Measurements from ENCODE around the gene SEL1L3.

The SEL1L3 gene

DNA sequence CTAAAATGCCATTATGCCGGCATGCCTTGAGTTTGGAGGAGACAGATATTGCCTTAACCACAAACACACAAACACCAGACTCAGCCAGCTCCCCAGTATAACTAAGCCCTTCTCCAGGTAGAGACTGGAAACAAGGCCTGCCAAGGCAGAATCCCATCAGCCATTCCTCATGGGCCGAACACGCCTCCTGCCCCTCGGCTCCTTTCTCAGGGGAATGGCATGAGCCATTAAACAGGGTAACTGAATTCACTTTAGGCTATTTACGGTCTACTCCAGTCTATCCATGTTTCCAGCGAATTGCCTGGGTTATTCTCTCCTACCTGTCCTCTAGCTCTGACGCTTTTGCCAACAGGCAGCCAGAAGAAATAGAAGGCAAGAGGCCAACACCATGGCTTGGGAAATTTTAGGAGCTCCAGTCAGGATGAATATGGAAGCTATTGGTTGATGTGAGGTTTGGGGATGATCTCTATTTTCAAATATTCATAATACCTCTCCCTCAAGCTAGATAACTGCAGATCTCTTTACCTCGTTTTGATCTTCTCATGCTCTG, 4.9 kb downstream of the SEL1L3 start:
- no peak for TF ChIP-seq CTCF (IDR thresholded peaks at IDR 0.05; ENCODE audit: borderline replicate concordance, control extremely low read depth, extremely low read depth, insufficient read depth, missing control alignments)
- in situ Hi-C loops (cut with MboI; ENCODE audit: low sequenced_read_pairs, unreplicated experiment), result no loop called here
- no peak for DNase-seq (ENCODE audit: low spot score)

DNA sequence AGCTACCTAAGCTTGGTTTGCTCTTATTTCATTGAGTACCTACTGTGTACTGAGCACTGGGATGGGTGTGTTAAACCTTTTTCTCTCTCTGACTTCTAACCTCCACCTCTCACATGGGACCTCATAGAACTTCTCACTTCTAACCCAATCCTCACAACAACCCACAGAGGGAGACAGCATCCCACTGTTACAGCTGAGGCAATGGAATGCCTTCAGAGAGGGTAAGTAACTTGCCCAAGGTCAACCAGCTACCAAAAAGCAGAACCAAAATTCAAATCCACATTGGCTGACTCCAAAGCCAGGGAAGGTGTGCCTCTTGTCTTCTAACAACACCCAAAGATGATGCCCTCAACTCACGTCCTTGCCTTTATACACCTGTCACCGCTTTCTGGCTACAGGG, 5.4 kb downstream of the SEL1L3 start:
- in situ Hi-C loops (cut with MboI; ENCODE audit: low sequenced_read_pairs, unreplicated experiment), result no loop called here
- DNase-seq (ENCODE audit: low spot score), result no peak
- TF ChIP-seq CTCF (IDR thresholded peaks at IDR 0.05; ENCODE audit: borderline replicate concordance, control extremely low read depth, extremely low read depth, insufficient read depth, missing control alignments), result no peak

- in situ Hi-C loops (cut with MboI; ENCODE audit: low sequenced_read_pairs, unreplicated experiment), result no loop called here
- no peak for TF ChIP-seq CTCF (IDR thresholded peaks at IDR 0.05; ENCODE audit: borderline replicate concordance, control extremely low read depth, extremely low read depth, insufficient read depth, missing control alignments)
These were observed 6.0 kb downstream of the SEL1L3 start for GRCh38 chr4:25856756-25857155.

DNA sequence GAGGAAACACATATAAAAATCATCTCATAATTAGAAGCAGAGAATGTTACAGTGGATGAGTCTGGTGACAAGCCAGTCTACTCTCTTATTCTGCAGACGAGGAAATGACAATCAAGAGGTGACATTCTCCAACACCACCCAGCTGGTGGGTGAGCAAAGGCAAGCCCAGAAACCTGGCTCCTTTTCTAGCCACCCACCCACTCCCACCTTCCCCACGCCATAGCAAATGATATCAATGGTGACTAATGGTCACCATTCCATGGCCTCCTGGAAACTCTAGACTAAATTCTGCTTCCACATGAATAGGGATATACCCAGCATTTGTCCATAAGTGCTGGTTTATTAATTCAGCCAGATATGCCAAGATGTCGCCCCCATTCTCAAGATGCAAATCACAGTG, 10.7 kb downstream of the SEL1L3 start:
- in situ Hi-C loops (cut with MboI; ENCODE audit: low sequenced_read_pairs, unreplicated experiment), result no loop called here
- TF ChIP-seq CTCF (IDR thresholded peaks at IDR 0.05; ENCODE audit: borderline replicate concordance, control extremely low read depth, extremely low read depth, insufficient read depth, missing control alignments), result no peak
- DNase-seq (ENCODE audit: low spot score), result no peak

More at GRCh38 chr4:25856756-25857155, 6.0 kb downstream of the SEL1L3 start:
- no peak for DNase-seq (ENCODE audit: low spot score)

- DNase-seq (ENCODE audit: low spot score), result no peak
- no peak for TF ChIP-seq CTCF (IDR thresholded peaks at IDR 0.05; ENCODE audit: borderline replicate concordance, control extremely low read depth, extremely low read depth, insufficient read depth, missing control alignments)
- in situ Hi-C loops (cut with MboI; ENCODE audit: low sequenced_read_pairs, unreplicated experiment), result no loop called here
These were observed 15.5 kb downstream of the SEL1L3 start for GRCh38 chr4:25847329-25847728.

- no peak for DNase-seq (ENCODE audit: low spot score)
- in situ Hi-C loops (cut with MboI; ENCODE audit: low sequenced_read_pairs, unreplicated experiment), result no loop called here
- no peak for TF ChIP-seq CTCF (IDR thresholded peaks at IDR 0.05; ENCODE audit: borderline replicate concordance, control extremely low read depth, extremely low read depth, insufficient read depth, missing control alignments)
These were observed 16.7 kb downstream of the SEL1L3 start for GRCh38 chr4:25845841-25846653.
